Omental fat pad (tissue), 4 donors: ENCODE results near the gene SLC27A3. TPM values are rescaled to one million over a fixed set of nuclear protein-coding genes. Genes with fewer than 3 reads are reported as not detected.
"Not testable (repeated sequence)": the region's sequence is repeated elsewhere in the genome, so short reads cannot be mapped to it uniquely, and the experiment has no call there.

Source experiments
- ATAC-seq: fragments of 150-250 bp; one replicate; pipeline ENCODE4 v1.9.1; 2016; ENCODE audit warnings: mild to moderate bottlenecking, moderate library complexity; ENCODE audit not compliant: low FRiP score
- DNase-seq: peaks from one replicate; pipeline ENCODE4 v3.0.0-alpha.2; 2019; ENCODE audit warnings: low spot score
- total RNA-seq, 4 donors: library from RNA; depleted of rRNA; stranded (reverse); fragments of >200 nt; gene quantifications; one replicate each; pipeline ENCODE4 v1.1.0, GENCODE V29; 2016
- TF ChIP-seq, protein P1 (sequence below), 3 donors: fragments of 450-650 bp; IDR thresholded peaks; one replicate each; pipeline ENCODE4 v1.5.1; 2016 to 2017; ENCODE audit warnings: antibody characterized with exemption in 3 of 3, mild to moderate bottlenecking in 3 of 3, moderate library complexity in 2 of 3

SLC27A3 gene
- total RNA-seq, 4 donors from 2014 or later, result 29.4 to 65.4 (median 40.5) TPM

GRCh38 chr1:153776845-153777370 lies 1.7 kb downstream of the SLC27A3 start:
- ATAC-seq, result no peak
- TF ChIP-seq, protein P1, sequence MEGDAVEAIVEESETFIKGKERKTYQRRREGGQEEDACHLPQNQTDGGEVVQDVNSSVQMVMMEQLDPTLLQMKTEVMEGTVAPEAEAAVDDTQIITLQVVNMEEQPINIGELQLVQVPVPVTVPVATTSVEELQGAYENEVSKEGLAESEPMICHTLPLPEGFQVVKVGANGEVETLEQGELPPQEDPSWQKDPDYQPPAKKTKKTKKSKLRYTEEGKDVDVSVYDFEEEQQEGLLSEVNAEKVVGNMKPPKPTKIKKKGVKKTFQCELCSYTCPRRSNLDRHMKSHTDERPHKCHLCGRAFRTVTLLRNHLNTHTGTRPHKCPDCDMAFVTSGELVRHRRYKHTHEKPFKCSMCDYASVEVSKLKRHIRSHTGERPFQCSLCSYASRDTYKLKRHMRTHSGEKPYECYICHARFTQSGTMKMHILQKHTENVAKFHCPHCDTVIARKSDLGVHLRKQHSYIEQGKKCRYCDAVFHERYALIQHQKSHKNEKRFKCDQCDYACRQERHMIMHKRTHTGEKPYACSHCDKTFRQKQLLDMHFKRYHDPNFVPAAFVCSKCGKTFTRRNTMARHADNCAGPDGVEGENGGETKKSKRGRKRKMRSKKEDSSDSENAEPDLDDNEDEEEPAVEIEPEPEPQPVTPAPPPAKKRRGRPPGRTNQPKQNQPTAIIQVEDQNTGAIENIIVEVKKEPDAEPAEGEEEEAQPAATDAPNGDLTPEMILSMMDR (IDR thresholded peaks at IDR 0.05), result no peak
- no peak for DNase-seq

DNA sequence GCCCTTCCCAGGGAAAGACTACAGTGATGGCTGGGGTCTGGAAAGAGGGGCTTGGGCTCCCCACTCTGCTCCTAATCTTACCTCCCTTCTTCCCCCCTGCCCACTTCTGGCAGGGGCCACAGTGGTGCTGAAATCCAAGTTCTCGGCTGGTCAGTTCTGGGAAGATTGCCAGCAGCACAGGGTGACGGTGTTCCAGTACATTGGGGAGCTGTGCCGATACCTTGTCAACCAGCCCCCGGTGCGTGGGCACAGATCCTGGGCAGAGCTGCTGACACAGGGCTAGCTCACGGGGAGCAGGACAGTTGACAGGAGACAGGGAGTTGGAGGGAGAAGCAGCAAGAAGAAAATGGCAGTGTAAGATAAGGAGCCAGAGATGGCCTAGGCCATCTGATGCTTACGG lies 2.4 kb downstream of the SLC27A3 start:
- ATAC-seq, result no peak
- DNase-seq, result no peak
- TF ChIP-seq, protein P1 (IDR thresholded peaks at IDR 0.05), result no peak

GRCh38 chr1:153778051-153778823 lies 3.0 kb downstream of the SLC27A3 start:
- DNase-seq, result no peak
- ATAC-seq, result no peak
- TF ChIP-seq, protein P1 (IDR thresholded peaks at IDR 0.05), result no peak

DNA sequence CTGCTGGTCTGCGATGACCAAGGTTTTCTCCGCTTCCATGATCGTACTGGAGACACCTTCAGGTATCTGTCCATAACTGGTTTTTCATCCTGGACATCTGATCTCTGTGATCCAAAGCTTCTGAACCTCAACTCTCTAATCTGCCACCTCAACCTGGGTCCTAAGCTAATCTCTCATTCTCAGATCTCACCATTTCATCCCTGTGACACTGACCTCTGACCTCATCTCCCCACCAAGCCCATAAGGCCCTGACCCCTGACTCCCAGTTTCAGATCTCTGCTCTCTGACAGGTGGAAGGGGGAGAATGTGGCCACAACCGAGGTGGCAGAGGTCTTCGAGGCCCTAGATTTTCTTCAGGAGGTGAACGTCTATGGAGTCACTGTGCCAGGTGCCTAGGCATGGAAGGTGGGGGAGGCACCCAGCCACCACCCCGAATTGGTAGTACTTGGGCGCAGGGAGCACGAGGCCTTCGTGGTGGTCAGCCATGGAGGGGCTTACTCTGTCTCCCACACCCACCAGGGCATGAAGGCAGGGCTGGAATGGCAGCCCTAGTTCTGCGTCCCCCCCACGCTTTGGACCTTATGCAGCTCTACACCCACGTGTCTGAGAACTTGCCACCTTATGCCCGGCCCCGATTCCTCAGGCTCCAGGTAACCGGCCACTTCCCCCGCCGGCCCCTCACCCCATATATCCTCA lies 3.8 kb downstream of the SLC27A3 start:
- DNase-seq (no peak), ATAC-seq (no peak)
- TF ChIP-seq, protein P1 (IDR thresholded peaks at IDR 0.05), result no peak

- no peak for DNase-seq
- no peak for ATAC-seq
- TF ChIP-seq, protein P1 (IDR thresholded peaks at IDR 0.05), result no peak
Measured at GRCh38 chr1:153779781-153780541, 4.8 kb downstream of the SLC27A3 start.

GRCh38 chr1:153780551-153780950 lies 5.3 kb downstream of the SLC27A3 start:
- ATAC-seq (no peak), DNase-seq (no peak)
- TF ChIP-seq, protein P1 (IDR thresholded peaks at IDR 0.05), result no peak

GRCh38 chr1:153782648-153783047 lies 7.4 kb downstream of the SLC27A3 start:
- not testable (repeated sequence) for ATAC-seq

More at GRCh38 chr1:153782648-153783047, 7.4 kb downstream of the SLC27A3 start:
- DNase-seq, result not testable (repeated sequence)
